Adipocyte (in vitro differentiated cells): ENCODE data around the gene MS4A3.
"Not testable (repeated sequence)": the region's sequence is repeated elsewhere in the genome, so short reads cannot be mapped to it uniquely, and the experiment has no call there.

Experiments used
- DNase-seq: peaks from one replicate; pipeline ENCODE4 v3.0.0-alpha.2; 2015; ENCODE audit warnings: low read depth
- H3K27me3 ChIP-seq: replicated peaks from 2 replicates; pipeline ENCODE4 v1.7.0; 2013; ENCODE audit warnings: mild to moderate bottlenecking, low read length, moderate library complexity; ENCODE audit not compliant: control insufficient read depth, insufficient read depth
- H3K36me3 ChIP-seq: 2 replicates; pipeline ENCODE4 v1.7.0; 2013; ENCODE audit warnings: low read length, mild to moderate bottlenecking, moderate library complexity; ENCODE audit not compliant: control insufficient read depth, insufficient read depth, severe bottlenecking
- H3K4me1 ChIP-seq: 2 replicates; pipeline ENCODE4 v1.7.0; 2013; ENCODE audit warnings: mild to moderate bottlenecking, low read length, moderate library complexity; ENCODE audit not compliant: control insufficient read depth, insufficient read depth
- H3K4me3 ChIP-seq: 2 replicates; pipeline ENCODE4 v1.7.0; 2013; ENCODE audit warnings: mild to moderate bottlenecking, low read length, moderate library complexity
- H3K9ac ChIP-seq: 2 replicates; pipeline ENCODE4 v1.7.0; 2013; ENCODE audit warnings: mild to moderate bottlenecking, low read length, moderate library complexity
- H3K9me3 ChIP-seq: 2 replicates; pipeline ENCODE4 v1.7.0; 2013; ENCODE audit warnings: mild to moderate bottlenecking, low read length, moderate library complexity; ENCODE audit not compliant: control insufficient read depth

MS4A3 gene

DNA sequence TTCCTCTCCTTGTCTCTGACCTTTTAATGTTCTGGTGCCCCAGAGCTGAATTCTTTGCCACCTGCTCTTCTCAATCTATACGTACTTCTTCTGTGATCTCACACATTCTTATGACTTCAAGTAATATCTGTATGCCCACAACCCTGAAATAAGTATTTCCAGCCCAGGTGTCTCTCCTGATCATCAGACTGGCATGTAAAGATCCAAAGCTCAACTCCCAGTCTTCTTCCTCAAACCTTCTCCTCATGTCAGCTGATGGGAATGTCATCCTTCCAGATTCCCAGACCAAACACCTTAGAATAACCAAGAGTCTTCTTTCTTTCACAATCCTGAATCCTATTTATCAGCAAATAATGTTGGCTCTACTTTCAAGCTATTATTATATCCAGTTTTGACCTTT, 9.3 kb downstream of the MS4A3 start:
- Histone ChIP-seq H3K27me3 (no peaks in the 10 kb centered on the region), H3K4me1 (no peaks in the 10 kb centered on the region), H3K36me3 (no peaks in the 10 kb centered on the region), H3K9ac (no peak overlapping the region), H3K4me3 (no peak overlapping the region), H3K9me3 (no peaks in the 10 kb centered on the region)
- DNase-seq: no peak

- Histone ChIP-seq H3K9me3 (no peaks in the 10 kb centered on the region), H3K36me3 (no peaks in the 10 kb centered on the region), H3K9ac (no peak overlapping the region), H3K27me3 (no peaks in the 10 kb centered on the region), H3K4me3 (no peak overlapping the region), H3K4me1 (no peaks in the 10 kb centered on the region)
- DNase-seq: no peak
Measured at GRCh38 chr11:60069450-60069849, 13.0 kb downstream of the MS4A3 start.

DNA sequence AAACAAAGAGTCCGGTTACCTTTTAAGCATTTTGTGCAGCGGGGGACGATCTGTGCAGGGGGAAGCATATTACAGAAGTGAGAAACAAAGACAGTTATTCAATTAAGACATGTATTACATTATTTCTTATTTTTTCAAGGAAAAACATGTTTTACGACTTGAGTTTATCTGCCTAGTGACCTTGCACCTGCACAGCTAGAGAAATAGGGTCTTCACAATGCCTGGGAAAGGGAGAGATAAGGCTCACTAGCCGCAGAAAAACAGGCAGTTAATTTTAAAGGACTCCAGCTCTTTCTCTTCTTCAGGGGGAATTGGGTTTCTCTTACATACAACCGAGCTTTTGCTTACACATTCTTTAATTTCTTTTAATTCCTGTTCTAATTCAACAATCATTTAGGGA, 15.2 kb downstream of the MS4A3 start:
- H3K36me3 ChIP-seq, DNase-seq, H3K9ac ChIP-seq, H3K9me3 ChIP-seq, H3K4me1 ChIP-seq, H3K4me3 ChIP-seq, H3K27me3 ChIP-seq: not testable (repeated sequence)

DNA sequence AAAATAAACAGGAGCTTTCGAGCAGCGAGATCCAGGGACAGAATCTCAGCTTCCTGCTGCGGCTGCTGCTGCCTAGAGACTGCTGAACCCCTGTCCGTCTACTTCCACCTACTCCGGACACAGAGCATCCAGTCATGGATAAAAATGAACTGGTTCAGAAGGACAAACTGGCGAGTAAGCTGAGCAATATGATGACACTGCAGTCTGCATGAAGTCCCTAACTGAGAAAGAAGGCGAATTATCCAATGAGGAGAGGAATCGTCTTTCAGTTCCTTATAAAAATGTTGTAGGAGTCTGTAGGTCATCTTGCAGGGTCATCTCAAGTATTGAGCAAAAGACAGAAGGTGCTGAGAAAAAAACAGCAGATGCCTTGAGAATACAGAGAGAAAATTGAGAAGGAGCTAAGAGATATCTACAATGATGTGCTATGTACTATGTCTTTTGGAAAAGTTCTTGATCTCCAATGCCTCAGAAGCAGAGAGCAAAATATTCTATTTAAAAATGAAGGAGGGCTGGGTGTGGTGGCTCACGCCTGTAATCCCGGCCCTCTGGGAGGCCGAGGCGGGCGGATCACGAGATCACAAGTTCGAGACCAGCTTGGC, 20.9 kb downstream of the MS4A3 start:
- Histone ChIP-seq H3K36me3 (no peaks in the 10 kb centered on the region), H3K4me3 (no peak overlapping the region), H3K9me3 (peaks cover 4% of the 10 kb centered on the region), H3K9ac (no peak overlapping the region), H3K27me3 (no peaks in the 10 kb centered on the region), H3K4me1 (no peaks in the 10 kb centered on the region)
- DNase-seq: no peak

DNA sequence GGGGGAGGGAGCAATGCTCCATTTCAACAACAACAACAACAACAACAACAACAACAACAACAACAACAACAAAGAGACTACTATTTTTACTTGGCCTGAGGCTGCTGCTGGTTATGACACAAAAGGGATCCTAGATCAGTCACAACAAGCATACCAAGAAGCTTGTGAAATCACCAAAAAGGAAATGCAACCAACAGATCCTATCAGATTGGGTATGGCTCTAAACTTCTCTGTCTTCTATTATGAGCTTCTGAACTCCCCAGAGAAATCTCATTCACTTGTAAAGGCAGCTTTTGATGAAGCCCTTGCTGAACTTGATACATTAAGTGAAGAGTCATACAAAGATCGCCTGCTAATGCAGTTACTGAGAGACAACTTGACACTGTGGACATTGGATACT, 21.5 kb downstream of the MS4A3 start:
- DNase-seq: no peak
- Histone ChIP-seq H3K9me3 (peaks cover 4% of the 10 kb centered on the region), H3K36me3 (no peaks in the 10 kb centered on the region), H3K4me3 (no peak overlapping the region), H3K4me1 (no peaks in the 10 kb centered on the region), H3K27me3 (no peaks in the 10 kb centered on the region), H3K9ac (no peak overlapping the region)

- Histone ChIP-seq H3K4me1 (no peaks in the 10 kb centered on the region), H3K4me3 (no peak overlapping the region), H3K36me3 (no peaks in the 10 kb centered on the region), H3K27me3 (no peaks in the 10 kb centered on the region), H3K9me3 (peaks cover 4% of the 10 kb centered on the region), H3K9ac (no peak overlapping the region)
- DNase-seq: no peak
Measured at GRCh38 chr11:60078745-60079144, 22.3 kb downstream of the MS4A3 start.

GRCh38 chr11:60080535-60080934, 24.1 kb downstream of the MS4A3 start:
- Histone ChIP-seq H3K9me3 (peaks cover 4% of the 10 kb centered on the region), H3K9ac (no peak overlapping the region), H3K4me1 (no peaks in the 10 kb centered on the region), H3K4me3 (no peak overlapping the region), H3K36me3 (no peaks in the 10 kb centered on the region), H3K27me3 (no peaks in the 10 kb centered on the region)
- DNase-seq: no peak

DNA sequence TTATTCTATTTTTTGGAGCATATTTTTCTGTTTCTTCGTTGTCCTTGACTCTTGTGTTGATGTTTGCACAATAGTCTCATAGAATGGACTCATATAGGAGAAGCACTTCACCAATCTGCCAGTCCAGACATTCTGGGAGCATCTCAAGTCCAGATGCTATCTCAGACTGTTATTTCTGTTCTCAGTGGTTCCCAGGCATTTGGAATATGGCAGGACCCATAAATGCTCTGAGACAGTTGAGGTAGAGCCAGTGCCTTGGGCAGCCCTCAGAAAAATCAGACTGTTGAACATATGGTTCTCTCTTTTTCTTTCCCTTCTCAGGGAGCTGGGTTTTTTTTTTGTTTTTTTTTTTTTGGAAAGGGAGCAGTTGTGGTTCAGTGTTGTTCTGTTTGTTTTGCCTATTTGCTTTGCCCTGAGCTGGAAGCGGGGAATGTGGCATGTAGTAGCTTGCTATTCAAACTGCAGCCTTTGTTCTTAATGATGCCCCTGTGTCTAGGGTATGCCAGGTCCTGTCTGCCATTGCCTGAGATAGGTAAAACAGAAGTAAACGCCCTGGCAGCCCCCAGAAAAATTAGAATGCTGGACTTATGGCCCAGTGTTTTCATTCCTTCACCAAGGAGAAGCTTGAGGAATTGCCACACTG, 28.3 kb downstream of the MS4A3 start:
- DNase-seq: no peak
- Histone ChIP-seq H3K27me3 (no peaks in the 10 kb centered on the region), H3K9me3 (no peaks in the 10 kb centered on the region), H3K36me3 (no peaks in the 10 kb centered on the region), H3K4me3 (no peak overlapping the region), H3K9ac (no peak overlapping the region), H3K4me1 (no peaks in the 10 kb centered on the region)

- no peak overlapping the region for H3K4me3 ChIP-seq
- H3K4me1 ChIP-seq: no peaks in the 10 kb centered on the region
- H3K9me3 ChIP-seq: no peaks in the 10 kb centered on the region
- no peaks in the 10 kb centered on the region for H3K36me3 ChIP-seq
- H3K9ac ChIP-seq: no peak overlapping the region
- no peak for DNase-seq
- H3K27me3 ChIP-seq: no peaks in the 10 kb centered on the region
Measured at GRCh38 chr11:60085909-60086308, 29.4 kb downstream of the MS4A3 start.

GRCh38 chr11:60087239-60087638, 30.8 kb downstream of the MS4A3 start:
- no peaks in the 10 kb centered on the region for H3K4me1 ChIP-seq
- DNase-seq: no peak
- H3K36me3 ChIP-seq: no peaks in the 10 kb centered on the region
- H3K4me3 ChIP-seq: no peak overlapping the region
- no peaks in the 10 kb centered on the region for H3K9me3 ChIP-seq
- H3K9ac ChIP-seq: no peak overlapping the region
- no peaks in the 10 kb centered on the region for H3K27me3 ChIP-seq

DNA sequence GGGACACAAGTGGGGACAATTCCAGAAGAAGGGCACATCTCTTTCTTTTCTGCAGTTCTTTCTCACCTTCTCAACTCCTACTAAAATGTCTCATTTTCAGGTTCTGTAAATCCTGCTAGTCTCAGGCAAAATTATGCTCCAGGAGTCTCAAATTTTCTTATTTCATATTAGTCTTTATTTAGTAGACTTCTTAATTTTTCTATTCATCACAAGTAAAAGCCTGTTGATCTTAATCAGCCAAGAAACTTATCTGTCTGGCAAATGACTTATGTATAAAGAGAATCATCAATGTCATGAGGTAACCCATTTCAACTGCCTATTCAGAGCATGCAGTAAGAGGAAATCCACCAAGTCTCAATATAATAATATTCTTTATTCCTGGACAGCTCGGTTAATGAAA, 31.9 kb downstream of the MS4A3 start, which contains the start of gene MS4A2:
TSS of gene MS4A2 (plus strand) at position 301 of the 400 bp plus-strand sequence. CDS start 102 bp downstream, outside the sequence.
- no peaks in the 10 kb centered on the region for H3K4me1 ChIP-seq
- no peaks in the 10 kb centered on the region for H3K36me3 ChIP-seq
- H3K9ac ChIP-seq: no peak within 1 kb of the TSS
- DNase-seq: no peak
- H3K4me3 ChIP-seq: no peak within 1 kb of the TSS
- H3K27me3 ChIP-seq: no peaks in the 10 kb centered on the region
- H3K9me3 ChIP-seq: no peaks in the 10 kb centered on the region
